ENCODE measurements around the gene EPM2AIP1.
"Not testable (repeated sequence)": the region's sequence is repeated elsewhere in the genome, so short reads cannot be mapped to it uniquely, and the experiment has no call there.

The EPM2AIP1 gene

DNA sequence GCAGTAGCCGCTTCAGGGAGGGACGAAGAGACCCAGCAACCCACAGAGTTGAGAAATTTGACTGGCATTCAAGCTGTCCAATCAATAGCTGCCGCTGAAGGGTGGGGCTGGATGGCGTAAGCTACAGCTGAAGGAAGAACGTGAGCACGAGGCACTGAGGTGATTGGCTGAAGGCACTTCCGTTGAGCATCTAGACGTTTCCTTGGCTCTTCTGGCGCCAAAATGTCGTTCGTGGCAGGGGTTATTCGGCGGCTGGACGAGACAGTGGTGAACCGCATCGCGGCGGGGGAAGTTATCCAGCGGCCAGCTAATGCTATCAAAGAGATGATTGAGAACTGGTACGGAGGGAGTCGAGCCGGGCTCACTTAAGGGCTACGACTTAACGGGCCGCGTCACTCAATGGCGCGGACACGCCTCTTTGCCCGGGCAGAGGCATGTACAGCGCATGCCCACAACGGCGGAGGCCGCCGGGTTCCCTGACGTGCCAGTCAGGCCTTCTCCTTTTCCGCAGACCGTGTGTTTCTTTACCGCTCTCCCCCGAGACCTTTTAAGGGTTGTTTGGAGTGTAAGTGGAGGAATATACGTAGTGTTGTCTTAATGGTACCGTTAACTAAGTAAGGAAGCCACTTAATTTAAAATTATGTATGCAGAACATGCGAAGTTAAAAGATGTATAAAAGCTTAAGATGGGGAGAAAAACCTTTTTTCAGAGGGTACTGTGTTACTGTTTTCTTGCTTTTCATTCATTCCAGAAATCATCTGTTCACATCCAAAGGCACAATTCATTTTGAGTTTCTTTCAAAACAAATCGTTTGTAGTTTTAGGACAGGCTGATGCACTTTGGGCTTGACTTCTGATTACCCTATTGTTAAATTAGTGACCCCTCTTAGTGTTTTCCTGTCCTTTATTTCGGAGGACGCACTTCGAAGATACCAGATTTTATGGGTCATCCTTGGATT is 674 bp upstream of the EPM2AIP1 start, which contains the start of gene MLH1:
Gene MLH1, plus strand, starts transcription at position 193 of the 958 bp plus-strand sequence. Its CDS starts 30 bp downstream, at position 223.
- DNase-seq (ENCODE audit: low read depth, low spot score), result peak; percentile 100

DNA sequence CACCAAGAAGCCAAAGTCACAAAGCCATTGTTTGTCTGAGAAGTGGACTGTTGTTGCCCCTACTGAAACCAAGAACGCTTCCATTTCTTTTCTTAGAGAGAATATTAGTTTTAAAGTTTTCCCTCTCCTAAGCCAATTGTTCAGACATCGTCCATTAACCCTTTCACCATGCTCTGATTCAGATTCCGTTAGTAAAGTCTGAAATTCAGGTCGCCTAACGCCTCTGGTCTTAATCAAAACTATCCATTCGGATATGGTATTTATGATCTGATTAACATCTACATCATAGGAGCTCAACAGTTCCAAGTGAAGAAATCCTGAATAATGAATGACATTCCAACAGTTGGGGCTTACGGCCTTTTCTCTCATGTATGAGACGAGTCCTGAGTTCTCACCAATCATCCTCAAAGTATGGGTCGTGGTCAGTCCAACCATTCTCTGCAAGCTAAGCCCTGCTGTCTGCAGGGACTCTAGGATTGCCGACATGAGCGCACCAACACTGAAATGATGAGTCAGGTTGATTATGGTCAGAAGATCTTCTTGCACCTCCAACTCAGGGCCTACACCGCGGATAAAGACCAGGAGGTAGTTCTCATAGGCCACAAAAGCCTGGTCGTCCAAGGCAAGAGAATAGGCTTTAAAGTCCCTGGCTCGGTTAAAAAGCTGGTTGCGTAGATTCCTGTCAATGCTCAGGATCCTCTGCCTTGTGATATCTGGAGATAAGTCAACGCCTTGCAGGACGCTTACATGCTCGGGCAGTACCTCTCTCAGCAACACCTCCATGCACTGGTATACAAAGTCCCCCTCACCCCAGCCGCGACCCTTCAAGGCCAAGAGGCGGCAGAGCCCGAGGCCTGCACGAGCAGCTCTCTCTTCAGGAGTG is 767 bp downstream of the EPM2AIP1 start:
- DNase-seq (ENCODE audit: low read depth, low spot score), result peak; percentile 50

DNA sequence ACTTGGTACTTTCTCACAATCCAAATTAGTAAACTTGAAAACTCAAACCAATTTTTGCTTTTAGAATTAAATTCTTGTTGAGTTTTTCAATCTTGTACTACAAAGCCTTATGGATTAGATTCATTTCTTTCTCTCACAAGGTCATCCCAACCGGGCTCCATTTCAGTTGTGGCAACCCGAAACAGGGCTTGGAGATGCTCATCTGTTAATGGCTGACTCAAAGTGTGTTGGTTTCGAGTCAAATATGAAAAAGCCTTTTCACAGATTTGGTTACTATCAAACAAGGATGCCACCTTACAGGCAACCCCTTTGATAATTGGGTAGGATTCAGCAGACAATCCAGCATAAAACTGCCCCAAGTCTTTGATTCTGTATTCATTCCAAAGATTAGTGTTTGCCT is 1.8 kb downstream of the EPM2AIP1 start:
- DNase-seq (ENCODE audit: low read depth, low spot score), result no peak

DNA sequence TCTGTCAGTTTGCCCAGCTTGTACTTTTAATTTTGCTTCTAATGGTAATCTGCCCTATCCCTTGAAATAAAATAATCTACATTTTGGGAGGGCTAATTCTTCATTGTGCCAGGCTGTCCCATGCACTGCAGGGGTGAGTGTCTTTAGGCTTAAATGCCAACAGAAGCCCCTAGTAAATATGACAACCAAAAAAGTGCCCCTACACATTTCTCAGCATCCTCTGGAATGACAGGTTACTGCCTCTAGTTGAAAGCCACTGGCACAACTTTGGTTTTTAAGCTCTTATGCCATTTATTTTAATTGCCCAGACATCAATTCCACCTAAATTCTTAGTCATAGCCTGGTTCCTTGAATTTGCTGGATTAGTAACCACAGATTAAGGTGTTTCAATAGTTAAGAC is 3.4 kb downstream of the EPM2AIP1 start:
- no peak for DNase-seq (ENCODE audit: low read depth, low spot score)

DNA sequence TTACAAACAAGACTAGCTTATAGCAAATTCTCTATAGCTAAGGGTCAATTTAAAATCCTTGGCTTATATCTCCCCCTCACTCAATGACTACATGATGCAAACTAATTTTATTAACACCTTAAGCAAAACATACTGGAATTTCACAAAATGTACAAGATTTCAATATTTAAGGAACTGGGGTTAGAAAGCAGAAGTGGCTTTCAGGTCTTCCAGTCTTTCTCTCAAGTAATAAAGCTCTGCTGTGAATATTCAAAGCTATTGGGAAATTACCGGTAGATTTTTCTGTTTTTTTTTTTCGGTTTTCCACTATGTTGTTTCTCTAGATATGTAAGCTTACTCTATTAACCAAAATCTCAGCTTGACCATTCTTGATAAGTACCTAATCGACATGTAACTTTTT is 3.9 kb downstream of the EPM2AIP1 start:
- no peak for DNase-seq (ENCODE audit: low read depth, low spot score)

DNA sequence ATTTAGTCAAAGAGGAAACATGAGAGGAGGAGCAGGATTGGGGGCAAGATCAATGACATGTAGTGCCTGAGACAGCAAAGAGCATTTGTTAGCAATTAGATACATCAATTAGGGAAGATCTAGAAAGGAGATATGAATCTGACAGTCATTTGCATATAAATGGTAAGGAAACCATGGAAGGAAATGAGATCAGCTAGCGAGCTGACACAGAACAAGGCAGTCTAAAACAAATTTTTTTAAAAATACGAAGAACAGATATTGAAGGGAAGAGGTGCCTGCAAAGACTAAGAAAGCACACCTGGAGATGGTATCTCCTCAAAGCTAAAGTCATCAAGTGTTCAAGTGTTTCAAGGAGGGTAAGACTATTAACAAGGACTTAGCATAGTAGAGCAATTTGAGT is 4.6 kb downstream of the EPM2AIP1 start:
- no peak for DNase-seq (ENCODE audit: low read depth, low spot score)

DNA sequence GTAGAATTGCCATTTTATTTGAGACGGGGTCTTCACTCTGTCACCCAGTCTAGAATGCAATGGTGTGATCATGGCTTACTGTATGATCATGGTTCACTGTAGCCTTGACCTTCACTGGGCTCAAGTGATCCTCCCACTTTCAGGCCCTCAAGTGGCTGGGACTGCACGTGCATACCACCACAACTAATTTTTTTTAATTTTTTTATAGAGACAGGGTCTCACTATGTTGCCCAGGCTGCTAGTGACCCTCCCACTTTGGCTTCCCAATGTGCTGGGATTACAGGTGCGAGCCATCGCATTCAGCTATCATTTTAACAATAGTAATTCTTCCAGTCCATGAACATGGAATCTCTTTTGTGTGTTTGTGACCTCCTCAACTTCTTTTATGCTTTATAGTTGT is 11.9 kb downstream of the EPM2AIP1 start:
- no peak for DNase-seq (ENCODE audit: low read depth, low spot score)

DNA sequence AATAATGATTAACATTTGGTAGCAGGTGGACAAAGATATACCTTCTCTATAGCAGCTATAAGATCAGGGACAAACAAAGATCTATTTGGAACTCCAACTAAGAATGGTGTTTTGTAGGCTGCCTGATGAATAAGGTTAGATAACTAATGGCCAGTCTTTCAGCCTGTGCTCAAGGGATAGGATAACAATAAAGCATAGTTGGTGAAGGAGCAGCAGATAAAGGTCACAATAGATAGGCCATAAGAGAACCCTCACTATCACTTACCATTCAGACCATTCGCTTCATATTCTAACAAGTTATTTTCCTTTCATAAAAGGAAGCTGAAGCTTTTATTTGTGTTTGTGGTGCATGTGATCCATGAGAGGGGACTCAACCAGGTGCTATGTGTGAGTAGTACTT is 19.8 kb downstream of the EPM2AIP1 start:
- no peak for DNase-seq (ENCODE audit: low read depth, low spot score)

DNA sequence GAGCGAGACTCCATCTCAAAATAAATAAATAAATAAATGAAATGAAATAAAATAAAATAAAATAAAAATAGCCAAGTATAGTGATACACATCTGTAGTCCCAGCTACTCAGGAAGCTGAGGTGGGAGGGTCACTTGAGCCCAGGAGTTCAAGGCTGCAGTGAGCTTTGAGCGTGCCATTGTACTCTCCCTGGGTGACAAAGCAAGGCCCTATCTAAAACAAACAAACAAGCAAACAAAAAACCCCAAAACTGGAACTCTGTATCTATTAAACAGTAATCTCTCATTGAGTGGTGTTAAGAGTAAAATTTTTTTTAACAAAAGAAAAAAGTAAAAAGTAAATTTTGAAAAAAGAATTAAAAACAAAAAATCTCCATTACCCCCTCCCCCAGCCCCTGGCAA is 20.8 kb downstream of the EPM2AIP1 start:
- no peak for DNase-seq (ENCODE audit: low read depth, low spot score)

DNA sequence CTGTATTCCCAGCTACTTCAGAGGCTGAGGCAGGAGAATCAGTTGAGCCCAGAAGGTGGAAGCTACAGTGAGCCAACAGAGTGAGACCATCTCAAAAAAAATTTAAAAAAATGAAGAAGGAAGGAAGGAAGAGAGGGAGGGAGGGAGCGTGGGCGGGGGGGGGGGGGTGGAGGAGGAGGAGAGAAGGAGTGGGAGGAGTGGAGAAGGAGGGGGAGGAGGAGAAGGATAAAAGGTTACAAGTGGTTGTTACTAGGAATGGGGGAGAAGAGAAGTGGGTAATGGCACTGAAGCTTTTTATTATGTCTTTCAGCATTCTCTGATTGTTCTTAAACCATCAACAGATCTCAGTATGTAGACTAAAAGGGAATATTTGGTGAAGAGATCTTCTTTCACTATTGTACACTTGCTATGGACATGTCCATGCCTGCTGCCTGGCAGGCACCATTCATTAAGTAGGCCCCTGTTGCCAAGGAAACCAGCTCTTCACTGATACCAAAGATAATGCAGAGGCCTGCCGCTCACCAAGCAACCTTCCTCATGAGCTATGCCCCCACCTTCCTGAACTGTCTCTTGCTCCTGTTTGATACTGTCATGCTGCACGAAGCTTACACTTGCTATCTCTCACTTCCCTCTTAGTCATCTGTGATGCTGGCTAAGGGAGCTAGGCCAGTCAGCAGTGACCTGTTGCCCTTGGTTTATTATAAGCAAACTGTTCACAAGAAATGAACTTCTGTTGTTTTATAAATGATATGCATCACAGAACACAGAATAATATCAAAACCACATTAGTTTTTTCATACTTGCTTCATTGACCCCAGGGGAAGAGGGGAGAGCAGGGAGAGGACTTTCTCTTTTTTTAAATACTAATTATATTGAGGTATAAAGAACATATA is 23.1 kb downstream of the EPM2AIP1 start:
- no peak for DNase-seq (ENCODE audit: low read depth, low spot score)

DNA sequence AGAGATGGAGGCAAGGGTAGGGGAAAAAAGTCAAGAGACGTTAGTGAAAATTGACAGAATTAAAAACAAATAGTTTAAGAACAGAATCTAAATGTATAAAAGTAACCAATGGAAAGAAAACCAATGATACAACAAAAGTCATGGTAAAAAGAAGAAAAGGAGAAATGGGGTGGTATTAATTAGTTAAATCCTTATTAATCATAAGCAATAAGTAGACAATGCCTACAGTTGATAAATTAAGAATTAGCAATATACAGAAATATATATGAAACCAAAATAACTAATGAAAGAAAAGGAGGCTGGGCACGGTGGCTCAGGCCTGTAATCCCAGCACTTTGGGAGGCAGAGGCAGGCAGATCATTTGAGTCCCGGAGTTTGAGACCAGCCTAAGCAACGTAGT is 23.8 kb downstream of the EPM2AIP1 start:
- no peak for DNase-seq (ENCODE audit: low read depth, low spot score)

DNA sequence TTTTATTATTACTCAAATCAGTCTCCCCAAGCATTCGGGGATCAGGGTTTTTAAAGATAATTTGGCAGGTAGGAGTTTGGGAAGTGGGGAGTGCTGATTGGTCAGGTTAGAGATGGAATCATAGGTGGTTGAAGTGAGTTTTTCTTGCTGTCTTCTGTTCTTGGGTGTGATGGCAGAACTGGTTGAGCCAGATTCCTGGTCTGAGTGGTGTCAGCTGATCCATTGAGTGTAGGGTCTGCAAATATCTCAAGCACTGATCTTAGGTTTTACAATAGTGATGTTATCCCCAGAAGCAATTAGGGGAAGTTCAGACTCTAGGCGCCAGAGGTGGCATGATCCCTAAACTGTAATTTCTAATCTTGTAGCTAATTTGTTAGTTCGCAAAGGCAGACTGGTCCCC is 27.5 kb downstream of the EPM2AIP1 start:
- DNase-seq (ENCODE audit: low read depth, low spot score), result no peak

DNA sequence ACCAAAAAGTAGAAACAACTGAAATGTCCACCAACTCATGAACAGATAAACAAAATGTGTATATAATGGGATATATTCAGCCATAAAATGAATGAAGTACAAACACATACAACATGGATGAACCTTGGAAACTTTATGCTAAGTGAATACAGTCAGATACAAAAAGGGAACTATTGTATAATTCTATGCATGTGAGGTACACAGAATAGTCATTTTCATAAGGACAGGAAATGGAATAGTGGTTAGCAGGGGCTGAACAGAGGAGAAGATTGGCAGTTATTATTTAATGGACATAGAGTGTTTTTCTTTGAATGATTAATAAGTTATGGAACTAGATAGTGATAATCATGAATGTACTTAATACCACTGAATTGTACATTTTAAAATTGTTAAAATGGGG is 28.1 kb downstream of the EPM2AIP1 start:
- DNase-seq (ENCODE audit: low read depth, low spot score), result no peak

DNA sequence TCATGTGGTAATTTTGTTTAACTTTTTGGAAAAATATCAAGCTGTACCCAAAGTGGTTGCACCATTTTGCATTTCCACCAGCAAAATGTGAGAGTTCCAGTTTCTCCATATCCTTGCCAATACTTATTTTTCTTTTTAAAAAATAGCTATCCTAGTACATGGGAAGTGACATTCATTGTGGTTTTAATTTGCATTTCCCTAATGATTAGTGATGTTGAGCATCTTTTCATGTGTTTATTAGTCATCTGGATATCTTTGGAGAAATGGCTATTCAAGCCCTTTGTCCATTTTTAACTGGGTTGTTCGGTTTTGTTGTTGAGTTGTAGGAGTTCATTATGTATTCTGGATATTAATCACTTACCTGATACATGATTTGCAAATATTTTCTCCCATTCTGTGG is 28.6 kb downstream of the EPM2AIP1 start:
- no peak for DNase-seq (ENCODE audit: low read depth, low spot score)

DNA sequence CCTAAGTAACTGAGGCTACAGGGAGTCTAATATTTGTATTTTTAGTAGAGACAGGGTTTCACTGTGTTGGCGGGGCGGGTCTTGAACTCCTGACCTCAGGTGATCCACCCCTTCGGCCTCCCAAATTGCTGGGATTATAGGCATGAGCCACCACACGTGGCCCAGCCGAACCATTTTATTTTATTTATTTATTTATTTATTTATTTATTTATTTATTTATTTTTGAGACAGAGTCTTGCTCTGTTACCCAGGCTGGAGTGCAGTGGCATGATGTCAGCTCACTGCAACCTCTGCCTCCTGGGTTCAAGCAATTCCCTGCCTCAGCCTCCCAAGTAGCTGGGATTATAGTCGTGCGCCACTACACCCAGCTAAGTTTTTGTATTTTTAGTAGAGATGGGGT is 29.9 kb downstream of the EPM2AIP1 start:
- not testable (repeated sequence) for DNase-seq (ENCODE audit: low read depth, low spot score)

DNA sequence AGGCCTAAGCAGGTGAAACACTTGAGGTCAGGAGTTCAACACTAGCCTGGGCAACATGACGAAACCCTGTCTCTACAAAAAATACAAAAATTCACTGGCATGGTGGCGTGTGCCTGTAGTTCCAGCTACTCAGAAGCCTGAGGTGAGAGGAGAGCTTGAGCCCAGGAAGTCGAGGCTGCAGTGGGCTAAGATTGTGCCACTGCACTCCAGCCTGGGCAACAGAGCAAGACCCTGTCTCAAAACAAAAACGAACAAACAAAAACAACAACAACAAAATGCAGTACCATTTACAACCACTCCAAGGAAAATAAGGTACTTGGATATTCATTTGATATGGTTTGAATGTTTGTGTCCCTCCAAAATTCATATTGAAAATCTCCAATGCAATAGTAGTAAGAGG is 32.4 kb downstream of the EPM2AIP1 start:
- no peak for DNase-seq (ENCODE audit: low read depth, low spot score)

DNA sequence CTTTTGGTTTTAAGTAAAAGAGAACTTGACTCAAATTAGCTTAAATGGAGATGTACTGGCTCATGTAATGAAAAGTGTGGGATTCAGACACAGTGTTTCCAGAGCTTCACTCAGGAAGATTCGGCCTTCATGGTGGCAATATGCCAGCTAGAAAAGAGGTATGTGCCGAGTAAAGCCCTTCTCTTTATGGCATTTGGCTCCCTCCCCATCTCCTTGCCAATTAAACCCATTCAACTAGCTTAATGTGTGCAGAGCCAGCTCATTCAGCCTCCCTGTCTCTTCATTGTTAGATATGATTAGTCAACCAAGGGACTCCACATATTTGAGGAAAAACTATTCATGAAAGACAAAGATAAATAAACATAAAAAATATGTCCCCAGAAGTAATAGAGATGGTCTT is 33.1 kb downstream of the EPM2AIP1 start:
- DNase-seq (ENCODE audit: low read depth, low spot score), result no peak

DNA sequence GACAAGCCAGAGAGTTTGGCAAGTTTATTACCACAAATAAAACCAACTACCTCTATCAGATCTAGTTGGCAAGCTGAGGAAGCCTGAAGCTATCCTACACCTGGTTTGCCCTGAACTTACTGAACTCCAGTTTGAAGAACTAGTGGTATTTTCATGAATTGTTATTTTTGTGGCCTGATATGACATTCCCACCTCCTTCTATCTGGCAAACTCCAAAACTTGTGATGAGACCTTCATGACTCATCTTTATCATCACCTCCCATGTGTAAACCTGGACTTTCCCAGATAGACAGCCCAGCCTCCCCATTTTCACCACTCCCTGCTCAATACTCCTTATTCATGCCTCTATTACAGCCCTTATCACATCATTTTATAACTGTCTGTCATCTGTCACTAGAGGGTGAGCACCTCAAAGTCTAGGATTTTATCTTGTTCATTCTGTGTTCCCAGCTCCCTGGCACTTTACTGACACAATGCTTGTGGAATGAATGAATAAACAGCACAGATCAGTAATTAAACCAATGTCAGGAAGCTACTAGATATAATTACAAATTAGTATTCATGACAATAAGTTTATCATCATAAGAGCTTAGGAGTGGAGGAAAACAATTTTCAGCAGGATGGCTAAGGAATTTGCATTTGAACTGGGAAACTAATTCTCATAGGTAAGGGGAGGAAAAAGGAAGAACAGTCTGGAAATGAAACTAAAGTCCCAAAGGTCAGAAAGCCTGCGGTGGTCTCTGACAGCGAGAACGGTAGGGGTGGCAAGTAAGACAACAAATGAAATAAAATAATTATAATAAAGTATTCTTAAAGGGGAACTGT is 34.9 kb downstream of the EPM2AIP1 start:
- no peak for DNase-seq (ENCODE audit: low read depth, low spot score)

DNA sequence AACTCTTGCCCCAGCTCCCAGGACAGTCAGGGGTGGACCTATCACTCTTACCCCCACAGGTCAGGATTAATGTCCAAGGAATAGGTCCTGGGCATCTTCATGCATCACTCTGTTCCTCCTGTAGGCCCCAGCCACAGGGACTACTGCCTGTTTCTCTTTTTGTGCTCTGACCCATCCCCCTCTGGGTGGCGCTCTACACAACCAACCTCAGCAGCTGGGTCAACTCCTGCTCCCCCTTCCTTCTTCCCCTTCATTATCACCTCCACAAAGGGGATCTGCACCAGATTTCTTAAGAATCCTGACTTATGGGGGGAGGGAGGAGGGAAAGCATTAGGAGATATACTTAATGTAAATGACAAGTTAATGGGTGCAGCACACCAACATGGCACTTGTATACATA is 35.9 kb downstream of the EPM2AIP1 start:
- DNase-seq (ENCODE audit: low read depth, low spot score), result no peak

DNA sequence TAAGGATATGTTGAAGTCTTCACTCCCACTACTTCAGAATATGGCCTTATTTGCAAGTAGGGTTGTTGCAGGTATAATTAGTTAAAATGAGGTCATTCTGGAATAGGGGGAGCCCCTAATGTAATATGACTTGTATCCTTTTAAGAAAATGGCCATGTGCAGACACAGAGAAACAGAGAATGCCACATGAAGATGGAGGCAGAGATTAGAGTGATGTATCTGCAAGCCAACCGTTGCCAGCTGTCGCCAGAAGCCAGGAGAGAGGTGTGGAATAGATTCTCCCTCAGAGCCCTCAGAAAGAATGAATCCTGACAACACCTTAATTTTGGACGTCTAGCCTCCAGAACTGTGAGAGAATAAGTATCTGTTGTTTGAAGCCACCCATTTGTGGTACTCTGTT is 36.8 kb downstream of the EPM2AIP1 start:
- no peak for DNase-seq (ENCODE audit: low read depth, low spot score)

Data from brain pericyte (primary cell).